GM12874 (cell line): ENCODE data around the gene ACTC1.

Experiments used
- CTCF ChIP-seq: IDR thresholded peaks from 2 replicates; pipeline ENCODE4 v1.5.1; 2011; ENCODE audit warnings: low read depth, mild to moderate bottlenecking, control low read depth, low read length, moderate library complexity; ENCODE audit not compliant: insufficient read depth

ACTC1 gene

GRCh38 chr15:34818526-34818925, 23.2 kb upstream of the ACTC1 start:
- TF ChIP-seq CTCF = no peak

GRCh38 chr15:34815836-34816235, 20.5 kb upstream of the ACTC1 start:
- TF ChIP-seq CTCF = no peak

GRCh38 chr15:34813446-34814190, 18.3 kb upstream of the ACTC1 start:
- no peak for TF ChIP-seq CTCF

GRCh38 chr15:34812369-34812768, 17.0 kb upstream of the ACTC1 start:
- no peak for TF ChIP-seq CTCF

GRCh38 chr15:34810443-34811129, 15.2 kb upstream of the ACTC1 start:
- no peak for TF ChIP-seq CTCF

- no peak for TF ChIP-seq CTCF
Measured at GRCh38 chr15:34809186-34809585, 13.8 kb upstream of the ACTC1 start.

- no peak for TF ChIP-seq CTCF
Measured at GRCh38 chr15:34808016-34808415, 12.7 kb upstream of the ACTC1 start.
